GM21515 (cell line): Measurements from ENCODE around the gene TBC1D4.

Source experiments
- ATAC-seq: cut with Tn5 transposase; IDR thresholded peaks from one replicate; pipeline ENCODE4 v1.9.1; 2021; ENCODE audit not compliant: unreplicated experiment

The TBC1D4 gene

DNA sequence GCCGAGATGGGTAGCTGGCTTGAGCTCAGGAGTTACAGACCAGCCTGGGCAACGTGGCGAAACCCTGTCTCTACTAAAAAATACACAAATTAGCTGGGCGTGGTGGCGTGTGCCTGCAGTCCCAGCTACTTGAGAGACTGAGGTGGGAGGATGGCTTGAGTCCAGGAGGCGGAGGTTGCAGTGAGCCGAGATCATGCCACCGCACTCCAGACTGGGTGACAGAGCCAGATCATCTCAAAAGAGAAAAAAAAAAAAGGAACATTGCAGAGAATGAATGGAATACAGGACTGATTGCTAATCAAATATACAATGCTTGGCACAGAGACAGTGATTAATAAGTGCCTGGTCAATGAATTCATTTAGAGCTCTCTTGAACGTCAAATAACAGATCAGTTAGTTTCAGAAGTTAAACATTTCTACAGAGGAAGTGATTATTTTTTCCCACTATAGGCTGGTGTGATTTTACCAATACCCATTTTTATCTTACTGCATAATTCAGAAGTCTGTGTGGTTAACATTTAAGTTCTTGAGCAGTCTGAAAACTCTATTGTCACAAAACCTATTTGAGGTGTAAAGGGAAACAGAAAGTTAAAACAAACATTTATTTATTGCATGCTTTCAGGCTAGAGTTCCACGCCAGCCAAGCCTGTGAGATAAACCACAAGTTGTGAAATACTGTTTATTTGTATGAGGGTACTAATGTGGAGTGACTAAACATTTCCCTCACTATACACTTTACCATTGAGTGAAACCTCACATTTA is 7.7 kb upstream of the TBC1D4 start:
- ATAC-seq, result peak; percentile 79

DNA sequence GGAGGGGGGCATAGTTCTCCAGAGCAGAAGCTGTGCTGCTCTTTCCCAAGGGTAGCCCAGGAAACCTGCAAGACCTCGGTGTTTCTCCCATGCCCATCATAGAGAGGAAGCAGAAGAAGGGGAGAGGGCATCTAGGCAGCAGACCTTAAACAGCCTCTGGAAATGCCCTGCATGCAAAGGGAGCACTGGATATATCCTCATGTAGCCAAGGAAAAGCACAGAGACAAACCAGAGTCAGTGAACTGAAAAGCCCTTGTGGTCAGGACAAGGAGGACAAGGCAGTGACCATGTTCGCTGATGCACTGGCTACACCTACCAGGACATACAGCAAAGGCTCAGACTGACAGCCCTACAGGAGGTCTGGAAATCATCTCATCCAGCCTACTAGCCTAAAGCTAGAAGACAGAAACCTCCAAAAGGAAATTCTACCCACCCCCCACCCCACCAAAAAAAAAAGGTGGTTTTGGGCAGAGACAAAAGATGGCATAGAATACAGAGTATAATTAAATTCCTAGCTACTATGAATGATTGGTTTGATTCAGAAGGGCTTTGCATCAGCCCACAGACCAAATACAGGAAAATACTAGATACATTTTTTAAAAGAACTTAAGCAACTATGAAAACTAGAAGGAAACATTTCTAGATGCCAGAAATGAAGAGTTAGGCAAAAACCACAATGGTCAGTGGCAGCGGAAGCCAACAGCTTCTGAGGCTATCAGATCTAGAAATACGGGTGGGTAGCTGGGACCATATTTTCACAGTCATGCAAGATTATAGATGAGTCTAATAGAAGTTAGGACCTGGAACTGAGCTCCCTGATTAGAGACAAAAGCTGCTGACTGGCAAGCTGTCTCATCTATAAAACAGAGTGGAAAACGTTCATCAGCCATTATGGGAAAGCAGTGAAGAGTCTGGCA is 4.4 kb upstream of the TBC1D4 start:
- ATAC-seq, result no peak

DNA sequence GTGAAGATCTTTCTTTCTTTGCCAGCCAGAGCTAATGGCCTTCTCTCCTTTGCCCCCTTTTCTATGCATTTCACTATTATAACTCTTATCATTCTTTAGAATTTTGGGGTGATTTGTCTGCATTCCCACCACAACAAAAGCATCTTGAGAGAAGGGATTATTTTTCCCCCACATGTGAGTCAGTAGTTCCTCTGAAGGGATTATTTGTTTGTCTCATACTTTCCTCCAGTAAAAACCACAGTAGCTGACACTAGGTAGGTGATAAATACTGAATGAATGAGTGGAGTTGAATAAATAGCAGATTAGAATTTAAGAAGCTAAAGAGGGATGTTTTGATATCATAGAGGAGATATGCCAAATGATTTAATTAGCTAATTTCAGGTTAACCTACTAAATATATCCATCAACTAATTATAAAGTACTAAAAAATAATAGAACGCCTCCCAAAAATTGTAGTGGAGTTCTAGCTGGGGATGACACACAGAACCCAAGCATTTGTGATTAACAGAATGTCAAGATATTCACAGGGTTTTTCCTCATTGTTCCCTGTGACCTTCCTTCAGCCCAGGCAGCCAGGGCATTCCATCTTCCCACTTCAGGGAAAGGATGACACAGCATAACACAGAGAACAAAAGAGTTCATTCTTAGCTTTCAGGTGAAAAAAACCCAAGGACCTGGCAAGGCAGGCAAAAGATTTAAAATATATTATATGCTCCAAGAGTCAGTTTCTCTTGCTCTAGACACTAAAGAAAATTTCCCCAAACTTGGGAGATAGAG is 3.5 kb upstream of the TBC1D4 start:
- ATAC-seq, result no peak

DNA sequence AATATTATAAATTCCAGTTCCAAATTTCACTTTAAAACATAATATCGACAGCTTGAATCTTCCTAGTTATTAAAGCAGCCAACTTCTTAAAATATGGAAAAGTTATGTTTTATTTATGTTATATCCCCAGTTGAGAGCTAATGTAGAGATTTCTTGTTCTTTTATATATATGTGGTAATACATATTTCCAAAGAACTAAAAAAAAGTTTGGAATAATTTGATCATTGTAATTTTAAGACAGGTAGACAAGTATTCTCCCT is 781 bp upstream of the TBC1D4 start:
- ATAC-seq, result no peak

DNA sequence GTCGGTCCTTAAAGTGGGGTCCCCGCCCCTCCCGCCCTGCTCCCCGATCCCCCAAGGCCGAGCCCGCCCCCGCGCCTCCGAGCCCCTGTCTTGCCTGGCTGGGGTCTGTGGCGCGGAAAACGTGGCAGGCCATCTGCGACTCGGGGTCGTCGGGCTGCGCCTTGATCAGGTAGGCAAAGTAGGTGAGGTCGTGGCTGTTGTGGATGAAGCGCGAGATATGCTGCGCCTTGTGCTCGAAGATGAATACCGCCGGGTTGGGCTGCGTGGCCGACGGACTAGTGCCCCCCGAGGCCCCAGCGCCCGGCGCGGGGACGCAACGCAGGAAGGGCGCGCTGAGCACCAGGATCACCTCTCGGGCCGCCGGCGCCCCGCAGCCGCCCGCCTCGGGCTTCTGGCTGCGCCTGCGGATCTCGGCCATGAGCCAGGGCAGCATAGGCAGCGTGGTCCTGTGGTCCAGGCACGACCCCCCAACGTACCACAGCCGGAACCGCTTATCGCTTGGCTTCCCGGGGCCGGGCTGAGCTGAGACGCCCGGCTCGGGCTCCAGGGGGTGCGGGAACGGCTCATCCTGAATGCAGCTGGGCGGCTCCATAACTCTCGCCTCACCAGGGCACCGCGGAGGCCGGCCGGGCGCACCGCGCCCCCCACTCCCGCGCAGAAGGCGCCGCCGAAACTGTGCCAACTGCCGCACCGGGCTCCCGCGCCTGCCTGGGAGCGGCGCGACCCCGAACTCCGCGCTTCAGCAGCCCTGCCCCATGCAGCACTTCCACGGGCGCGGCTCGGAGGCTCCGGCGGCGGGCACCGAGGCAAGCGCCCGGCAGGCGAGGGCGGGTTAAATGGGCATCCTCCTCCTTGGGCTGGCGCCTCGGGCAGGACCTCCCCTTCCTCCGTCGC is 546 bp downstream of the TBC1D4 start:
- ATAC-seq, result peak; percentile 30

DNA sequence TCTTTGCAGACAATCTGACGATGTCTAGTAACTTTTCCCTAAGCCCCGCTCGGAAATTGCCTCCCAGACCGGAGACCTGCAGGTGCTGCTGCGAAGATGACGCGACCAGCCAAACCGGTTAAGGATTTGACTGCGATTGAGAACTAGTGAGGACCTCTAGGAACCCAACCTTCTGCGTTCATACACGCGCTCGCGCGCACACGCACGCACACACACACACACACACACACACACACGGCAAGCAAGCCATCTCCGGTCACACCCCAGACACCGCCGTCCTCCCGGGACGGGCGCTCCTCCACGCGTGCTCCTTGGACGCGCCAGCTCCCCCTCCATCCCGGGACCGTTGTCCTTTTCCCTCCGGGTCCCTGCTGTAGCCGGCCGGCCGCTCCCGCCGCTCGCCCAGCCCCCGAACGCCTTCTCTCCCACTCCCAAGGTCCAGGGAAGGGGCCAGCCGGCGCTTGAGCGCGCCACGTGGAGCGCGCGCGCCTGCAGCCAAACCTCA is 1.2 kb downstream of the TBC1D4 start:
- no peak for ATAC-seq

DNA sequence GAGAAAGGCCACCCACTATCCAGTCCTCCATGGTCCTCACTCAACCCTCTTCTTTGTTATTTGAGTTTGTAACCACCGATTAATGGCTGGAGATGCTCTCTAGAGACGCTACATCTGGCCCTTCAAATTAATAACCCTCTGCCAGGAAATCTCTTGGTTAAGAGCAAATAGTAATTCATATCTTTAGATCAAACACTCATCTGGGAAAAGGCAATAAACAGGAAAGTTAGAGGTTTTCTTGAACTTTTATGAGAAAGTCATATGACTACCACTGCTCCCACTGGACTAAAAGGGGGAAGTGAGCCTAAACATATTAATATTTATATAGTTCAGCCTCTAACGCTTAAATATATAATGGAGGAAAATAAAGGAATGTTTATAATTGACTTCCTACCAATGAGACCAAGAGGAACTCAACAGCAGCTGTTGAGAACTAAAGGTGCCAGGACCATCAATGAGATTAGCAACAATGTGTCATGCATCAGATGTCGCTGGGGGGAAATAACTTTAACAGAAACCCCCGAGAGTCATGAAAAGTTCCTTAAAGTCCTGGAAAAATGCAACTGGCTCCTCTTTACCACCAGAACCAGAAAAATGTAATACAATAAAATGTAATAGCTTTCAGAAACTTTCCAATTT is 2.7 kb downstream of the TBC1D4 start:
- no peak for ATAC-seq

DNA sequence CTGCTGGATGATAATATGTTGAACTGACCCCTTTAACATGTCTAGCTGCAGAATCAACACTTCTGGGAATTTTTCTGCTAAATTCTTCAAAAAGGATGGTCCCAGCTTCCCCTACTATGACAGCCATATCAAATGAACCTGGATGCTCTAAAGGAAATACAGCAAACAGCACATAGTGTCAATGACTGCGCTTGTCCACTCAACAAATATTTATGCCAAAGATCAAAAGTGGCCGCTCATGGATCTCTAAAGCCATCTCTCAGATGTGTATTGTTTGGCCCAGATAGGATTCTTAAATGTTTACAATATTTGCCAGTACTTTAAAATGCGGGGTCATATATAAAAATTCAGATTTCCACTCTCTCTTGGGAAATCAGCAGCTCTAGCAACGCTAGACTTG is 3.3 kb downstream of the TBC1D4 start:
- no peak for ATAC-seq

DNA sequence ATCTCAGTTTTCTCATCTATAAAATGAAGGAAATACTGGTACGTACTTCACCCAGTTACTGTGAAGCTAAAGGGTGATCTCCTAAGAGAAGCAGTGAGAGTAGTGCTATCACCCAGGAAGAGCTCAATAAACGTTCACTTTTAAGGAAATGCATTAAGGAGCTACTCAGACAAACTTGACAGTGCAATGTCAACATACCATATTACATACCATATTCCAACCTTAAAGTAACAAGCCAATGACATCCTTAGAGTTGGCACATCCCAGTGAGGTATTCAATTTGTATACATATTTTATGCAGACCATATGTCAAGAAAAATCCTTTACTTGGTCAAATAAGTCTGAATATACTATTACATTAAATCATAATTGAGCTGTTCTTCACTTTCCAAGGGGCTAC is 7.0 kb downstream of the TBC1D4 start:
- ATAC-seq, result no peak

DNA sequence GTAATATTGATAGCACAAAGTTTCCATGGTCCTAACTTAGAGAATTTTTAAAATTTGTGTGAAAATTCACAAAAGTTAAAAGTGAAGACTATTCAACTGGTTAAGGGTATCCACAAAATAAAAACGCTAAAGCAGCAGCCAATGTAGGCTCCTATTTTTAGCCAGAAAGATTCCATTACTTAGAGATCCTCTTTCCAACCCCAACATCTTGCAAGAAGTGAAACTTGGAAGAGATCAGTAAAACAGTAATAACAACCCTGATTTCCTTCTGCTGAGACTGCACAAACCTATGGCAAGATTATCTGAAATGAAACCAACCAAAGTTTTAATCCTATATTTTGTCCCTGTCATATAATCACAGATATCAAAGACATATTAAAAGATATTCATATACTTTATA is 8.5 kb downstream of the TBC1D4 start:
- no peak for ATAC-seq

DNA sequence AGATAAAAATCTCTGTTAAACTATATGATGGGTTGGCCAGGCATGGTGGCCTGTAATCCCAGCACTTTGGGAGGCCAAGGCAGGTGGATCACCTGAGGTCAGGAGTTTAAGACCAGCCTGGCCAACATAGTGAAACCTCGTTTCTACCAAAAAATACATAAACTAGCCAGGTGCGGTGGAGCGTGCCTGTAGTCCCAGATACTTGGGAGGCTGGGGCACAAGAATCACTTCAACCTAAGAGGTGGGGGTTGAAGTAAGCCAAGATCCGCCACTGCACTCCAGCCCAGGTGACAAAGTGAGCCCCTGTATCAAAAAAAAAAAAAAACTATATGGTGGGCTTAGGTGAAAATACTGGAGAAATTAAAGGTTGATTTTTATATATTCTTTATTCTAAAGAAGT is 11.3 kb downstream of the TBC1D4 start:
- no peak for ATAC-seq

DNA sequence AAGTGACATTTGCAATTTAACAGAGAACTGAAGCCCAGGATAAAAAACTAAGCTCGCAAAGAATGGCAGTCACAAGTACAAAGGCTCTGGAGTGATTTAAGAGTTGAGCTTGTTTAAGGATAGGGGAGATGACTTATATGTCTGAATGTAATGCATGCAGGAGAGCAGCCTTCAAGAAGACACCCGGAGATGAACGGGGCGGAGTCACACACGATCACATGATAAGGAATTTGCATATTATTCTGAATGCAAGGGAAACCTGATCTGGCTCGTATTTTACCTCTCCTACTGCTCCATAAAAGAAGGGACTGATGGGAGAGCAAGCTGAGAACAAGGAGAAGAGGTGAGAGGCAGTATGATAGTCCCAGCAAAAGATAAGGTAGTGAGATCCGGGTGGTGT is 12.9 kb downstream of the TBC1D4 start:
- ATAC-seq, result no peak

DNA sequence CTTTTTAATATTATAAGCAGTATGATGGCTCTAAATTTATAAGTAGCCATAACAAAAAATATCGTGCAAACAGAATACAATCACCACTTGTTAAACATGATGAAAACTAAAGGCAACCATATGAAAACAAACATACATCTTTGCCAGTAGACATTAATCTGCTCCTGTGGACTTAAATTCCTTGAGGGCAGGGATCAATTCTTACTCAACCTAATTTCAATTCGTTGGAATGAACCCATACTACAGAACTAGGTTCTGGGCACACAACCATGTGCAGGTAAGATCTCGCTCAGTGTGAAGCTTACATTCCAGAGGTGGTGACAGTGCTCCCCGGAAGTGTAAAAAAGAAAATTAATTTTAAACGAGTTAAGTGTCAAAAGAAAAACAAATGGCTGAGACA is 13.4 kb downstream of the TBC1D4 start:
- ATAC-seq, result no peak

DNA sequence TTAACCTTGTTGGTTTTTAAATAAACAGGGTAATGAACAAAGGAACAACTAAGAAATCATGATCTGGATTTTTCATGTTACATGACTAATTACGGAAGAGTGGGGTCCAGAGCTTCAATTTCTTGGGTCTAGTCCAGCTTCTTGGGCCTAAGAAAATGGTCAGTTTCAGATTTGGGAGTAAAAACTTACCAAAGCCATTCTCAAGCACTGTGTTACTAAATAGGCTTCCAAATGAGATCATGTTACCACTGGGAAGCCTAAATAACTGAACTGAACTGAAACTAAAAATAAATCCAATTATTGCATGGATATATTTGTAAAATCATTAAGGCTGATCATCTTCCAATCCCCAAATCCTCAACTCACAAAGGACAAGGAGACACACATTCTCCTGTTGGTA is 13.9 kb downstream of the TBC1D4 start:
- ATAC-seq, result no peak

DNA sequence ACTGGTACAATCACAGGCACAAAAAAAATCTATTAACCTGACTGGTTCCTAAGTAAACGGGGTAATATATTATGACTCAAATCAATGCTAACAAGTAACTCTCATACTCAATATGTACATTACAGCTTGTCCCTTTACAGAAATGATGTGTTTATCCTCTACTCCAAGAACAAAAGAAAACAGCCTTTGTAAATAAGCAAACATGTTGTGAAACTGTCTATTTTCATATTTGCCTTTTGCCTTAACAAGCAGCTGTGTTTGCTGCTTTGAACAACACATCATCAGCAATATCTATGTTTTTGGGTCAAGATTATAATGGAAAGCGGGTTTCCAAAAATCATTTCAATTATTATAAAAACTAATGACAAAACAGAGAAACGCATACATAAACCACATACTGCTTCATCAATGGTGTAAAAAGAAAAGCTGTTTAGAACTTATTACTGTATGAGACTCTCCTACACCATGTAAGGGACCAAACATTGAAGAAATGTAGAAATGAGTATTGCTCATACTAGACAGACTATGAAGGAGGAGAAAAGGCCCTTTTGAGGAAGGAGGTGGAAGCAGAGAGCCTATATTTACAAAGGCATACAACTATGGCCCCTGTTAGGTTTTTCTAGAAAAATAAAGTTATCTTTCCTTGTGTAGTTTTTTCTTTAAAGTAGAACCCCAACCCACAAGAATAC is 14.8 kb downstream of the TBC1D4 start:
- no peak for ATAC-seq

DNA sequence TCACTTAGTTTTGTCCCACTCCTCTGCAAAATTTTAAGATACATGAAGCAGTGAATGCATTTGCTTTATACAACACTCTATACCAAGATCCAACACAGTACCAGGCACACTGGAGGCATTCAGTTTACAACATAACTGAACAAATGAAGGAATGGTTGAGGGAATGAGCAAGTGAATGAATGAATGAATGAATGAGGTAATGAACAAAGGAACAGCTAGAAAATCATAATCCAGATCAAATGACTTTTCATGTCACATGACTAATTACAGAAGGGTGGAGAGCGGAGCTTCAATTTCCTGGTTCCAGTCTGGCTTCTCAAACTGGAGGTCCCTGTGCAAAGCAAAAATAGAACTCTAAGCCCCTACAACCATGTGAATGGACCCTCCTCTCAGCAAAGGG is 16.7 kb downstream of the TBC1D4 start:
- ATAC-seq, result no peak

DNA sequence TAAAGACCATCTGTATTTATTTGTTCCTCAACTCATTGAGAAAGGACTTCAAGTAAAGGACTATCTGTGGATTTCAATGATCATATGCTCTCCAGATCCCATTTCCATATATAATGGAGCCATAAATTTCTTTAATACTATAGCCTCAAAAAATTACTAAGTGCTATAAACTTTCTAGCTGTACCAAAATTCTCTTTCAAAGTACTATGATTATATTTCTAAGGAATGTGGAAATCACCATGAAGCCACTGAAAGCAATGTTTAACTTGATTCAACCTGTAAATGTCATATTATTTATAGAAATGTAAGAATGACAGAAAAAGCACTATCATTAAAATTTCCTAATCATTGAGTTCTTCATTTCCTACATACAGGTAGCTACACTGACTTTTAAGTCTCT is 20.7 kb downstream of the TBC1D4 start:
- no peak for ATAC-seq

DNA sequence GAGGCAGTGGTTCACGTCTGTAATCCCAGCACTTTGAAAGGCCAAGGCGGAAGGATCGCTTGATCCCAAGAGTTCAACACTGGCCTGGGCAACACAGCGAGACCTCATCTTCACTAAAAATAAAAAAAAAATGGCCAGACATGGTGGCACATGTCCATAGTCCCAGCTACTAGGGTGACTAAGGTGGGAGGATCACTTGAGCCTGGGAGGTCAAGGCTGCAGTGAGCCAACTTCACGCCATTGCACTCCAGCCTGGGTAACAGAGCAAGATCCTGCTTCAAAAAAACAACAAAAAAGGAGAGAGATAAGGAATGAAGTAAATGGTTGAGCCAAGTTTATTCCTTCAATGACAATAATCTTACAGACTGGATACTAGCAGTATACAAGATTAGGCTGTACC is 21.3 kb downstream of the TBC1D4 start:
- no peak for ATAC-seq

DNA sequence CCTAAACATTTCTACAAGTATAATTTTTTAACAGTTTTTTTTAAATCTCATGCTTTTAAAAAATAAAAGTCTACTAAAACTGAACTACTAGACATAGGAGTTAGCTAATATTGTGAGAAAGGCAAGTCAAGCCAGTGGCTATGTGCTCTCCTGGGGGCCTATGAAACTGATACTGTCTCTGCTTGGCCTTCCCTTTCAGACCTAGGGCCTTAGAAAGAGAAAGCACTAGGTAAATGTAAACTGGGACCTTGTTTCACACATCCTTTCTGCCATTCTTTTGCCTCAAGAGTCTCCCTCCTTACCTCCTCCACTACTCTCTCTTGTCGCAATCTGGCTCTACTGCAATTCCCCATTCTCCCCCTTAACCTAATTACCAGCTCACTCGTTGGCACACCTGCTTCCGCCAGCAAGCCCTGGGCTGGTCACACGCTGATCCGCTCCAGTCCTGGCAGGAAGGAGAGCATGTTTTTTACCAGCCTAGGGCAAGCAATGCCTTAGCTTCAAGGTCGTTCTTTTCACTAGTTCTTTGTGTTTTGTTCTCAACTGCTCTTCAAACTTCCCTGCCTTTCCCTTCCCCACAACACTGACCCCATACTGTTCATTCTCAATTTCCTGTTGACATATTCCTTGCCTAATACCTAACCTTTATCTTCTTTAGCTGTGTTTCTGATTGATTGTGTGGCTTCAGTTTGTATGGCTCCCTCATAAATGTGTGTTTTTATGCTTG is 23.1 kb downstream of the TBC1D4 start:
- peak; percentile 100 for ATAC-seq
